Activated T-cell treated with anti-CD3 and anti-CD28 coated beads for 1 hour (primary cell): ENCODE results near the gene CLPSL1.

Source experiments
- DNase-seq: peaks from one replicate; pipeline ENCODE4 v3.0.0-alpha.2; 2020; ENCODE audit warnings: low read depth

Gene CLPSL1

GRCh38 chr6:35759426-35759825 lies 21.4 kb upstream of the CLPSL1 start:
- DNase-seq: no peak

- no peak for DNase-seq
Measured at GRCh38 chr6:35765739-35766138, 15.1 kb upstream of the CLPSL1 start.

- no peak for DNase-seq
Measured at GRCh38 chr6:35769211-35769610, 11.6 kb upstream of the CLPSL1 start.

DNA sequence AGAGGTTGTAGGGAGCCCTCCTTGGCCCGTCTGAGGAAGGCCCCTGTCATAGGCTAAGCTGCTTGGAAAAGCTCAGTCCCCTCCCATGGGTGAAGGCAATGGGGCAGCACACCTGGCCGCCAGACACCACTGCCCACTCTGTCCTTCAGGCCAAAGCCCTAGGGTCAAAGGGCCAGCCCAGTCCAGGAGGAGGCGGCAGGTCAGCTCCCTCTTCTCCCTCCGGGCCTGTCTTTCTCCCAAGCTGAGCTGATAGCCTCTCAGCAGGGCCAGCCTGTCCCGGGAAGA lies 9.5 kb upstream of the CLPSL1 start:
- no peak for DNase-seq

GRCh38 chr6:35774116-35774794 lies 6.6 kb upstream of the CLPSL1 start:
- DNase-seq: no peak

DNA sequence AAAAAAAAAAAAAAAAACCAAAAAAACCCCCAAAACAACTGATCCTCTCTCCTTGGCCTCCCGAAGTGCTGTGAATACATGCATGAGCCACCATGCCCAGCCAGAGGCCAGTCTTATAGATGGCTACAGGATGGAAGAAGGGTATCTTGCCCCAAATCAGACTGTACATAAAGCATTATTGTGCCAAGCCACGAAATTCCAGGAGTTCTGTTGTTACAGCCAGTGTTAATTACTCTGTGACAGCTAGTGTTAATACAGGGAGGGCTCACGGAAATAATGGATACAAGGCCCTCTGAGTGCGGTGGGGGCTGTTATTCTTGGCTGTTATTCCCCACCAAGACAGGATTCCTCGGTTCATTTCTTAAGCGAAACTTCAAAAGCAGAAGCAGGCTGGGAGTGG lies 5.8 kb upstream of the CLPSL1 start:
- no peak for DNase-seq

GRCh38 chr6:35776364-35777215 lies 4.2 kb upstream of the CLPSL1 start, which contains the start of gene CLPSL2:
Gene CLPSL2 (plus strand): TSS chr6:35776598. CDS start chr6:35776619, 21 bp downstream.
- no peak for DNase-seq

GRCh38 chr6:35777356-35778102 lies 3.3 kb upstream of the CLPSL1 start:
- no peak for DNase-seq

DNA sequence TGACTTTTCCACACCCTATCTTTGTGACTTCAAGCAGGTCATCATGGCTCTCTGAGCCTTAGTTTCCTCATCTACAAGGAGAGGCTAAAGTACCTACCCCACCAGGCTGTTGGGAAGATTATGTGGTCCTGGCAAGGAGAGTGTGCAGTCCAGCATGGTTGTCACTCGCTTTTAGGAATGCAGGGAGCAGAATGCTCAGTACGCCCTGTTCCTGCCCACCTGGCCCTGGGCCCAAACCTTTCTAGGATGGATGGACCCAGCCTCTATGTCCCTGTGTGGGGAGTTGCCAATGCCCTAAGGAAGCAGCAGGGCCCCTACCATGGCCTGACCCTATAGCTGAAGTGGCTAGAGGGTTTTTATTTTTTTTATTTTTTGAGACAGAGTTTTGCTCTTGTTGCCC lies 2.4 kb upstream of the CLPSL1 start:
- no peak for DNase-seq

DNA sequence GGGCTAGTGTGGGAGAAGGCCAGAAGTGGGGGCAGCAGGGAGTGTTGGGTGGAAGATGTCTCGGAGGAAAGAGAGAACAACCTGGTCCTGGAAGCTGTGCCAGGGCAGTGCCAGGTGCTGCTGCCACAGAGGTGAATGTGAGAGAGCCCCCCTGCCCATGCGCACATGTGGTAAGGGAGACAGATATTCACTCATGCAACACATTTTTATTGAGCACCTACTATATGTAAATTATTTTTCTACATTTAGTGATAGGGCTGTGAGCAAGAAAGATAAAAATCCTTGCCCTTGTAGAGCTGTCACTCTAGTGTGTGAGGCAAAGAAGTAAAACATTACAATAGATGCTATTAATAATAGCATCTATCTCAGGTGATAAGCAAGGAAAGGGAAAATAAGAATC lies 471 bp downstream of the CLPSL1 start:
- DNase-seq: no peak

DNA sequence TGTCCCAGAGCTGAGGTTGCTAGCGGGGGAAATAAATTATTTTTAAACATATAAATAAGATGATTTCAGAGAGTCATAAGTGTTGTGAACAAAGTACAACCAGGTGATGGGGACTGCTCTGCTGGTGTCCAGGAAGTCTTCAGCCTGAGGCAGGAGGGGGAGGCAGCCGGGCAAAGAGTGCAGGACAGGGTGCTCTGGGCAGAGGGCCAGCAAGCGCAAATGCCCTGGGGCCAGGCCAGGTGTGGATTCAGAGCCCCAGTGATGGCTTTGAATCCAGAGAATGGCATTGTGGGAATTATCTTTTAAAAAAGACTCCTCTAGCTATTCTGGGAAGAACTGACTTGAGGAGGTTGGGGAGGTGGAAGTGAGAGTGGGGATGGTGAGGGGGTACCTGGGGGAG lies 1.6 kb downstream of the CLPSL1 start:
- DNase-seq: no peak

- DNase-seq: no peak
Measured at GRCh38 chr6:35784200-35784599, 3.4 kb downstream of the CLPSL1 start.

- DNase-seq: no peak
Measured at GRCh38 chr6:35786272-35786671, 5.5 kb downstream of the CLPSL1 start.

- DNase-seq: no peak
Measured at GRCh38 chr6:35786810-35787209, 6.0 kb downstream of the CLPSL1 start.

DNA sequence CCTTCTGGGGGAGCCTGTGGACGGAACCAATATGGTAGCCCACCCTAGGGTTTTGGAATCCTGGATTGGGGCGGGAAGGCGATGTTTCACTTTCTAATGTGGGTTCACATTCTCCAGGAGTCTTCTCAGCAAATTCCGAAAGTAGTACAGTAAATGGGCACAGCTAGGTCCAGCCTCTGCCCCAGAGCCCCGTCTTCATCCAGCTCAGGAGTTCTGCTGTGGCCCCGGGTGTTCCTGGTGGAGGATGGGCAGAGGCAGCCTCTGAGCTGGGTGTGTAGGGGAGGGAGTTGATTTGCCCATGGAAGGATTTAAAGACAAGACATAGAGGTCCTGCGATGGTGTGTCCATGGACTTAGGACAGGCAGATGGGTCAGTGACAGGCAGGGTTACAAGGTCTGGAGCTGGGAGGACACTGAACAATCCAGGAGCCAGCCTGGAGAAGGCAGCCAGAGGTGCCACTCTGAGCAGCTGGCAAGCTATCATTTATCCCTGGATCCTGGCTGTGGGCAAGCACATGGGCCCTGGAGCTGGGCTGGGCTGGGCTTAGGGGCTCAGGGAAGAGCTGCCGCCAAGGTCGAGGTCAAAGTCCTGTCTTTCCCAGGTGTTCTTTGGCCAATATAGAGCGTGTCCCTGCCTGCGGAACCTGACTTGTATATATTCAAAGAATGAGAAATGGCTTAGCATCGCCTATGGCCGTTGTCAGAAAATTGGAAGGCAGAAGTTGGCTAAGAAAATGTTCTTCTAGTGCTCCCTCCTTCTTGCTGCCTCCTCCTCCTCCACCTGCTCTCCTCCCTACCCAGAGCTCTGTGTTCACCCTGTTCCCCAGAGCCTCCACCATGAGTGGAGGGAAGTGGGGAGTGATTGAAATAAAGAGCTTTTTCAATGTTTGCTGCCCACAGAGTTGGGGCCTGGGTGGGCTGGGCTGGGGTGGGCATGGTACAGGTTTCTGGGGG lies 6.7 kb downstream of the CLPSL1 start:
- DNase-seq: no peak

DNA sequence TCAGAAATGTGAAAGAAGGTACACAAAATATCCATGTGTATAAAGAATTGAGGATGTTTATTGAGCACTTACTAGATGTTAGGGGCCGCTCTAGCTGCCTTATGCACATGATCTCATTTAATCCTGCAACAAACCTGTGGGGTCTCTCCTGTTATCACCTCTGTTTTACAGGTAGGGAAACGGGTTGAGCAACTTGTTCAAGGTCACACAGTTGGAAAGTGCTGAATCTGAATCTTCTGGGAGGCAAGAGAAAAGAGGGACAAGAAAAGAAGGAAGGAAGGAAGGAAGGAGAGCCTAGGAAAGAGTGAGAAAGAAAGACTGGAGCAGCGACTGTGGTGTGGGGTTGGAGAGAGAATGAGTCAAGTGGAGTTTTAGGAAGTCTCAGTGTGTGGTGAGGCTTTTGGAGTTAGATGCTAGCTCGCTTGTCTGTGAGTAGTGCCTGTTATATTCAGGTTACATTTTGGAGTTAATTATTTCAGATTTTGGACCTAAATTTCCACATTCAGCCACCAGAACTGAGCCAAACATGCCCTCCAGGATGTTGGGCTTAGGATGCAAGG lies 7.7 kb downstream of the CLPSL1 start:
- no peak for DNase-seq

- no peak for DNase-seq
Measured at GRCh38 chr6:35790683-35791082, 9.9 kb downstream of the CLPSL1 start.

DNA sequence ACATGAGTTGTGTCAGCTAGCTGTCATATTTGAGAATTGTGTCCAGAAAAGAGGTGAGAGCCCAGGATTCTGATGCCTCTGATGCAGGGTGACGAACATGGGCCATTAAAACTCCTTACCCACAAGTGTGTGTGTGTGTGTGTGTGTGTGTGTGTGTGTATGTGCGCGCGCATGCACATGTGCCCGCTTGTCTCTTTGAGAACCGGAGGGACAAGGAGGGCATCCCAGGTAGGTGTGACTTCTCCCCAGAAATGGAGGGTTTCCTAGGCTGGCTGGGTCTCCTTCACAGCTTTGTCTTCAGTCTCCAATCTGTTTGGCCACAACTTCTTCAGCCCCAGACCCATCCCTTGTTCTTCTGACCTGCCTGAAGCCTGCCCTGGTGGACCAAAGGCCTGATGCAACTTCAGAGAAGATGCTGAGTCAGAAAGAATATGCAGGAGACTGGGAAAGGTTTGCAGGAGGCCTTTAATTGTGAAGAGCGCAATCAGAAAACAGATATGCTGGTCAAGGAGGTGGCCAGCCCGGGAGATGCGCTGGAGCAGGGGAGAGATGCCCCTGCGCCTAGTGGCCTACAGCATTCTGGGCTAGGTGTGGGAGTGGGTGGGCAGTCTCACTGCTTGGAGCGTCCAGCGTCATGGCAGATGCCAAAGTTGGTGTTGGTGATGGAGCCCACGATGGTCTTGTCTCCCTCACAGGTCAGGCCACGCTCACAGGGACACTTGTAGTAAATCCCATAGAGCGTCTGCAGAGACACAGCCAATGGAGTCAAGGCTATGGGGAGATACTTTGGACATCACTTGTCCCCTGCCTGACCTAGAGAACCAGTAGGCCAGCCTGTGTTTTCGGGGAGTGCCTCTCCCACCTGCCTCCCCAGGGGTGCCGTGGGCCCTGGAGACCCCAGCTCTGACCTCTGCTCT lies 14.0 kb downstream of the CLPSL1 start:
- no peak for DNase-seq

GRCh38 chr6:35795453-35796071 lies 14.7 kb downstream of the CLPSL1 start:
- DNase-seq: no peak

DNA sequence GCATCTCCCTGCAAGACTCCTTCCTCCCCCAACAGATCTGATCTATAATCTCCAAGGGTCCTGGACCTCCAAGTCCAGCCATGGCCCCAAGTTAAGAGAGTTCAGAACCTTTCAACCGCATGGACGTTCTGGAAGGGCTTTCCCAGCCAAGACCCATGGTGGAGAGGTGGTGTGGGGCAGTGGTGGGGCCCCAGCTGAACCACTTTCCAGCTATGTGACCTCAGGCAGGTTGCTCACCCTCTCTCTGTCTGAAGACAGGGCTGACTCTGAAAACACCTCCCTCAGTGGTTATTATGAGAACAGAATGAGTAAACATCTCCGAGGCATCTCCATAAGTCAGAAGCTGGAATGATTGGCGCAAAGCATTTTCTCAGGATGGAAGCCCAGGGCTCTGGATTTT lies 15.4 kb downstream of the CLPSL1 start:
- DNase-seq: no peak
